ENCODE results near the gene AMBRA1.

Gene AMBRA1

GRCh38 chr11:46455834-46456233 is 138.0 kb downstream of the AMBRA1 start:
- H3K9me3 ChIP-seq (ENCODE audit: low read length) = no peaks in the 10 kb centered on the region
- no peaks in the 10 kb centered on the region for H3K27me3 ChIP-seq (ENCODE audit: insufficient read depth, low read length)
- no peaks in the 10 kb centered on the region for H3K36me3 ChIP-seq (ENCODE audit: insufficient read depth, low read length)
- H3K4me1 ChIP-seq (ENCODE audit: insufficient read depth, low read length) = peaks cover 15% of the 10 kb centered on the region
- no peak overlapping the region for H3K4me3 ChIP-seq (ENCODE audit: low read length)
- no peak overlapping the region for H2AFZ ChIP-seq (ENCODE audit: low read depth, low read length)

GRCh38 chr11:46452918-46453517 is 140.8 kb downstream of the AMBRA1 start:
- H3K9me3 ChIP-seq (ENCODE audit: low read length) = no peaks in the 10 kb centered on the region

GRCh38 chr11:46451759-46452158 is 142.1 kb downstream of the AMBRA1 start:
- Histone ChIP-seq H3K27me3 (ENCODE audit: insufficient read depth, low read length) (no peaks in the 10 kb centered on the region), H3K9me3 (ENCODE audit: low read length) (no peaks in the 10 kb centered on the region), H3K36me3 (ENCODE audit: insufficient read depth, low read length) (no peaks in the 10 kb centered on the region), H3K4me1 (ENCODE audit: insufficient read depth, low read length) (peaks cover 7% of the 10 kb centered on the region), H3K4me3 (ENCODE audit: low read length) (no peak overlapping the region), H2AFZ (ENCODE audit: low read depth, low read length) (no peak overlapping the region)

More at GRCh38 chr11:46452918-46453517, 140.8 kb downstream of the AMBRA1 start:
- H3K4me1 ChIP-seq (ENCODE audit: insufficient read depth, low read length) = peaks cover 15% of the 10 kb centered on the region
- H2AFZ ChIP-seq (ENCODE audit: low read depth, low read length) = no peak overlapping the region
- H3K4me3 ChIP-seq (ENCODE audit: low read length) = no peak overlapping the region
- H3K36me3 ChIP-seq (ENCODE audit: insufficient read depth, low read length) = no peaks in the 10 kb centered on the region
- no peaks in the 10 kb centered on the region for H3K27me3 ChIP-seq (ENCODE audit: insufficient read depth, low read length)

GRCh38 chr11:46450846-46451477 is 142.9 kb downstream of the AMBRA1 start:
- Histone ChIP-seq H2AFZ (ENCODE audit: low read depth, low read length) (no peak overlapping the region), H3K4me3 (ENCODE audit: low read length) (no peak overlapping the region), H3K27me3 (ENCODE audit: insufficient read depth, low read length) (no peaks in the 10 kb centered on the region), H3K4me1 (ENCODE audit: insufficient read depth, low read length) (no peaks in the 10 kb centered on the region), H3K9me3 (ENCODE audit: low read length) (no peaks in the 10 kb centered on the region), H3K36me3 (ENCODE audit: insufficient read depth, low read length) (no peaks in the 10 kb centered on the region)

GRCh38 chr11:46447544-46447943 is 146.3 kb downstream of the AMBRA1 start:
- no peaks in the 10 kb centered on the region for H3K4me1 ChIP-seq (ENCODE audit: insufficient read depth, low read length)
- H3K36me3 ChIP-seq (ENCODE audit: insufficient read depth, low read length) = peaks cover 3% of the 10 kb centered on the region
- no peaks in the 10 kb centered on the region for H3K9me3 ChIP-seq (ENCODE audit: low read length)
- no peaks in the 10 kb centered on the region for H3K27me3 ChIP-seq (ENCODE audit: insufficient read depth, low read length)
- no peak overlapping the region for H3K4me3 ChIP-seq (ENCODE audit: low read length)
- H2AFZ ChIP-seq (ENCODE audit: low read depth, low read length) = no peak overlapping the region

- H3K27me3 ChIP-seq (ENCODE audit: insufficient read depth, low read length) = no peaks in the 10 kb centered on the region
- H3K4me1 ChIP-seq (ENCODE audit: insufficient read depth, low read length) = no peaks in the 10 kb centered on the region
- no peak overlapping the region for H2AFZ ChIP-seq (ENCODE audit: low read depth, low read length)
- H3K9me3 ChIP-seq (ENCODE audit: low read length) = no peaks in the 10 kb centered on the region
- peaks cover 14% of the 10 kb centered on the region for H3K36me3 ChIP-seq (ENCODE audit: insufficient read depth, low read length)
- H3K4me3 ChIP-seq (ENCODE audit: low read length) = no peak overlapping the region
These were observed 147.7 kb downstream of the AMBRA1 start for GRCh38 chr11:46445920-46446771.

GRCh38 chr11:46445192-46445919 is 148.5 kb downstream of the AMBRA1 start:
- no peak overlapping the region for H3K4me3 ChIP-seq (ENCODE audit: low read length)

GRCh38 chr11:46444305-46444704 is 149.5 kb downstream of the AMBRA1 start:
- Histone ChIP-seq H3K4me3 (ENCODE audit: low read length) (no peak overlapping the region), H2AFZ (ENCODE audit: low read depth, low read length) (no peak overlapping the region), H3K36me3 (ENCODE audit: insufficient read depth, low read length) (peaks cover 14% of the 10 kb centered on the region), H3K27me3 (ENCODE audit: insufficient read depth, low read length) (no peaks in the 10 kb centered on the region), H3K9me3 (ENCODE audit: low read length) (no peaks in the 10 kb centered on the region), H3K4me1 (ENCODE audit: insufficient read depth, low read length) (no peaks in the 10 kb centered on the region)

More at GRCh38 chr11:46445192-46445919, 148.5 kb downstream of the AMBRA1 start:
- Histone ChIP-seq H2AFZ (ENCODE audit: low read depth, low read length) (no peak overlapping the region), H3K27me3 (ENCODE audit: insufficient read depth, low read length) (no peaks in the 10 kb centered on the region), H3K9me3 (ENCODE audit: low read length) (no peaks in the 10 kb centered on the region), H3K36me3 (ENCODE audit: insufficient read depth, low read length) (peaks cover 14% of the 10 kb centered on the region), H3K4me1 (ENCODE audit: insufficient read depth, low read length) (no peaks in the 10 kb centered on the region)

GRCh38 chr11:46438211-46438610 is 155.6 kb downstream of the AMBRA1 start:
- Histone ChIP-seq H3K4me1 (ENCODE audit: insufficient read depth, low read length) (no peaks in the 10 kb centered on the region), H3K36me3 (ENCODE audit: insufficient read depth, low read length) (peaks cover 30% of the 10 kb centered on the region), H3K4me3 (ENCODE audit: low read length) (no peak overlapping the region), H3K27me3 (ENCODE audit: insufficient read depth, low read length) (no peaks in the 10 kb centered on the region), H3K9me3 (ENCODE audit: low read length) (no peaks in the 10 kb centered on the region), H2AFZ (ENCODE audit: low read depth, low read length) (no peak overlapping the region)

- Histone ChIP-seq H3K4me1 (ENCODE audit: insufficient read depth, low read length) (no peaks in the 10 kb centered on the region), H3K27me3 (ENCODE audit: insufficient read depth, low read length) (no peaks in the 10 kb centered on the region), H2AFZ (ENCODE audit: low read depth, low read length) (no peak overlapping the region), H3K36me3 (ENCODE audit: insufficient read depth, low read length) (peaks cover 28% of the 10 kb centered on the region), H3K9me3 (ENCODE audit: low read length) (no peaks in the 10 kb centered on the region), H3K4me3 (ENCODE audit: low read length) (no peak overlapping the region)
These were observed 156.6 kb downstream of the AMBRA1 start for GRCh38 chr11:46437122-46437689.

- peaks cover 30% of the 10 kb centered on the region for H3K36me3 ChIP-seq (ENCODE audit: insufficient read depth, low read length)
These were observed 157.7 kb downstream of the AMBRA1 start for GRCh38 chr11:46436113-46436512.

GRCh38 chr11:46435679-46436078 is 158.1 kb downstream of the AMBRA1 start:
- H3K27me3 ChIP-seq (ENCODE audit: insufficient read depth, low read length) = no peaks in the 10 kb centered on the region
- no peak overlapping the region for H2AFZ ChIP-seq (ENCODE audit: low read depth, low read length)
- no peaks in the 10 kb centered on the region for H3K9me3 ChIP-seq (ENCODE audit: low read length)
- H3K36me3 ChIP-seq (ENCODE audit: insufficient read depth, low read length) = peaks cover 34% of the 10 kb centered on the region
- H3K4me3 ChIP-seq (ENCODE audit: low read length) = no peak overlapping the region
- H3K4me1 ChIP-seq (ENCODE audit: insufficient read depth, low read length) = no peaks in the 10 kb centered on the region

More at GRCh38 chr11:46436113-46436512, 157.7 kb downstream of the AMBRA1 start:
- Histone ChIP-seq H3K4me3 (ENCODE audit: low read length) (no peak overlapping the region), H3K4me1 (ENCODE audit: insufficient read depth, low read length) (no peaks in the 10 kb centered on the region), H3K9me3 (ENCODE audit: low read length) (no peaks in the 10 kb centered on the region), H2AFZ (ENCODE audit: low read depth, low read length) (no peak overlapping the region), H3K27me3 (ENCODE audit: insufficient read depth, low read length) (no peaks in the 10 kb centered on the region)
